Uterus (tissue), 2 donors: ENCODE data around the gene LMBR1.

ENCODE experiments used
- POLR2A ChIP-seq, 2 donors: fragments of 450-650 bp; IDR thresholded peaks; one replicate each; pipeline ENCODE4 v1.6.1; 2016; ENCODE audit warnings: antibody characterized with exemption in 2 of 2, mild to moderate bottlenecking in 1 of 2, moderate library complexity in 1 of 2
- TF ChIP-seq, protein P1 (sequence below), 4 experiments: fragments of 200-600 bp in 2 of 4; fragments of 450-650 bp in 2 of 4; sonication (generic) in 2 of 4; IDR thresholded peaks; one replicate each; pipeline ENCODE4 v1.5.1; 2016 to 2019; ENCODE audit warnings: antibody characterized with exemption in 4 of 4, mild to moderate bottlenecking in 2 of 4, moderate library complexity in 1 of 4

- TF ChIP-seq, protein P1, sequence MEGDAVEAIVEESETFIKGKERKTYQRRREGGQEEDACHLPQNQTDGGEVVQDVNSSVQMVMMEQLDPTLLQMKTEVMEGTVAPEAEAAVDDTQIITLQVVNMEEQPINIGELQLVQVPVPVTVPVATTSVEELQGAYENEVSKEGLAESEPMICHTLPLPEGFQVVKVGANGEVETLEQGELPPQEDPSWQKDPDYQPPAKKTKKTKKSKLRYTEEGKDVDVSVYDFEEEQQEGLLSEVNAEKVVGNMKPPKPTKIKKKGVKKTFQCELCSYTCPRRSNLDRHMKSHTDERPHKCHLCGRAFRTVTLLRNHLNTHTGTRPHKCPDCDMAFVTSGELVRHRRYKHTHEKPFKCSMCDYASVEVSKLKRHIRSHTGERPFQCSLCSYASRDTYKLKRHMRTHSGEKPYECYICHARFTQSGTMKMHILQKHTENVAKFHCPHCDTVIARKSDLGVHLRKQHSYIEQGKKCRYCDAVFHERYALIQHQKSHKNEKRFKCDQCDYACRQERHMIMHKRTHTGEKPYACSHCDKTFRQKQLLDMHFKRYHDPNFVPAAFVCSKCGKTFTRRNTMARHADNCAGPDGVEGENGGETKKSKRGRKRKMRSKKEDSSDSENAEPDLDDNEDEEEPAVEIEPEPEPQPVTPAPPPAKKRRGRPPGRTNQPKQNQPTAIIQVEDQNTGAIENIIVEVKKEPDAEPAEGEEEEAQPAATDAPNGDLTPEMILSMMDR (IDR thresholded peaks at IDR 0.05) = no peak
- no peak for TF ChIP-seq POLR2A (IDR thresholded peaks at IDR 0.05)
Observed at GRCh38 chr7:156764766-156765165, 128.2 kb downstream of the LMBR1 start.
